Panc1 (cell line): ENCODE data around the gene DFFA. TPM values are rescaled to one million over a fixed set of nuclear protein-coding genes. Genes with fewer than 3 reads are reported as not detected.

ENCODE experiments used
- ATAC-seq: fragments of 200-7000 bp; cut with Tn5 transposase; 2 replicates; pipeline ENCODE4 v1.9.1; 2020; ENCODE audit warnings: mild to moderate bottlenecking, moderate library complexity
- Bru-seq: library from RNA; stranded (reverse); fragments of 400-500 nt; gene quantifications from one replicate; lab custom pipeline; 2021; lab: Mats Ljungman, UMichigan
- BruChase-seq, 2 experiments: library from RNA; stranded (reverse); fragments of 400-500 nt; gene quantifications; one replicate each; lab custom pipeline; 2021; lab: Mats Ljungman, UMichigan
- BruUV-seq: library from RNA; stranded (reverse); fragments of 400-500 nt; replicated peaks from 2 replicates; lab custom pipeline; 2021; lab: Mats Ljungman, UMichigan
- CTCF ChIA-PET: fragments of 300-600 bp; sonication (Branson Sonifier 250); formaldehyde crosslinking; loops from one replicate; lab custom pipeline; 2022; ENCODE audit warnings: antibody characterized with exemption; lab: Charles Lee
- POLR2A ChIA-PET: fragments of 300-600 bp; sonication (Branson Sonifier 250); formaldehyde crosslinking; loops from one replicate; lab custom pipeline; 2022; ENCODE audit warnings: antibody characterized with exemption; lab: Charles Lee
- DNase-seq: peaks from one replicate; pipeline ENCODE4 v3.0.0-alpha.2; 2010; ENCODE audit warnings: low read depth, low spot score
- H3K27ac ChIP-seq: 2 replicates; pipeline ENCODE4 v1.5.1; 2011; ENCODE audit warnings: mild to moderate bottlenecking, low read length, inconsistent platforms
- H3K27me3 ChIP-seq: fragments of 200-500 bp; sonication (Bioruptor generic); 2 replicates; pipeline ENCODE4 v1.6.0; 2014; ENCODE audit warnings: low read length, inconsistent platforms; ENCODE audit not compliant: control insufficient read depth, insufficient read depth
- H3K36me3 ChIP-seq: fragments of 200-500 bp; sonication (Bioruptor generic); 2 replicates; pipeline ENCODE4 v1.5.1; 2014; ENCODE audit warnings: inconsistent platforms, mild to moderate bottlenecking, low read length, moderate library complexity; ENCODE audit not compliant: control insufficient read depth, insufficient read depth
- H3K4me1 ChIP-seq: 2 replicates; pipeline ENCODE4 v1.5.1; 2011; ENCODE audit warnings: inconsistent platforms, mild to moderate bottlenecking, low read length, moderate library complexity; ENCODE audit not compliant: control insufficient read depth, insufficient read depth
- H3K4me3 ChIP-seq, 2 experiments: 2 replicates each; pipeline ENCODE4 v1.5.1; 2011 to 2012; ENCODE audit warnings: low read depth in 2 of 2, low read length in 2 of 2, mild to moderate bottlenecking in 2 of 2, inconsistent platforms in 1 of 2, moderate library complexity in 1 of 2
- H3K9me3 ChIP-seq: fragments of 200-500 bp; sonication (Bioruptor generic); 2 replicates; pipeline ENCODE4 v1.5.1; 2014; ENCODE audit warnings: low read depth, mild to moderate bottlenecking, inconsistent platforms, low read length, moderate library complexity; ENCODE audit not compliant: control insufficient read depth, insufficient read depth
- CTCF ChIP-seq: fragments of 450-650 bp; IDR thresholded peaks from 2 replicates; pipeline ENCODE4 v1.5.1; 2017; ENCODE audit warnings: mild to moderate bottlenecking
- POLR2AphosphoS5 ChIP-seq: IDR thresholded peaks from 2 replicates; pipeline ENCODE4 v1.6.1; 2012; ENCODE audit warnings: mild to moderate bottlenecking, low read depth, low read length, moderate library complexity
- REST ChIP-seq, 2 experiments: IDR thresholded peaks; 2 replicates each; pipeline ENCODE4 v1.6.1; 2011 to 2012; ENCODE audit warnings: low read depth in 2 of 2, control low read depth in 1 of 2, low read length in 1 of 2, mild to moderate bottlenecking in 1 of 2, moderate library complexity in 1 of 2; ENCODE audit not compliant: insufficient read depth in 1 of 2
- SIN3A ChIP-seq: IDR thresholded peaks from 2 replicates; pipeline ENCODE4 v1.6.1; 2012; ENCODE audit warnings: low read depth, mild to moderate bottlenecking, low read length, moderate library complexity, borderline replicate concordance; ENCODE audit not compliant: insufficient read depth
- TCF7L2 ChIP-seq: IDR thresholded peaks from 2 replicates; pipeline ENCODE4 v1.6.1; 2011; ENCODE audit warnings: mild to moderate bottlenecking, low read depth, low read length, inconsistent platforms
- in situ Hi-C: cut with HindIII; loops from 2 replicates; pipeline ENCODE4 v1.10.0; 2016; ENCODE audit warnings: low sequenced_read_pairs, low pct_unique_long_range_greater_than_20kb
- intact Hi-C: fragments of 100-400 bp; cut with micrococcal nuclease; formaldehyde crosslinking; loops from one replicate; pipeline ENCODE4 v1.10.0; 2022; ENCODE audit not compliant: unreplicated experiment
- long read RNA-seq: library from polyadenylated mRNA; unstranded; transcript quantifications from one replicate; pipeline ENCODE4 v2.0.0, GENCODE V29; 2021; ENCODE audit not compliant: unreplicated experiment
- polyA plus RNA-seq: library from polyadenylated mRNA; unstranded; fragments of >200 nt; gene quantifications from one replicate; pipeline ENCODE4 v1.2.1, GENCODE V29; 2012; ENCODE audit warnings: missing spikeins; ENCODE audit not compliant: insufficient read length
- total RNA-seq: library from RNA; stranded (reverse); gene quantifications from one replicate; pipeline ENCODE4 v1.2.1, GENCODE V29; 2021; ENCODE audit not compliant: unreplicated experiment

The DFFA gene
- total RNA-seq (68.1 TPM), Bru-seq, nascent RNA (percentile 84 among the genes with signal in this experiment), BruChase-seq, experiment 1, labeled RNA remaining after a 2-hour chase (percentile 93 among the genes with signal in this experiment), BruChase-seq, experiment 2, labeled RNA remaining after a 6-hour chase (percentile 97 among the genes with signal in this experiment)
- 53.3 TPM for polyA plus RNA-seq
- long read RNA-seq, full-length matches to known transcripts: 90 of 119 reads
- long read RNA-seq, partial matches to known transcripts: 4 of 119 reads
- long read RNA-seq, other reads (novel, unspliced or antisense): 25 of 119 reads

GRCh38 chr1:10472220-10473144 is at the start of gene DFFA:
DFFA (minus strand) TSS chr1:10472529; CDS start chr1:10472458, 71 bp downstream.
- CTCF ChIA-PET: interaction anchor here (0.5 to 1.0 kb wide), 2 partner anchors 42 to 133 kb away, joined by 3 to 4 read pairs; partner anchors contain the start of gene CENPS
- DNase-seq: peak; percentile 95

More at GRCh38 chr1:10472220-10473144, at the start of gene DFFA:
- Histone ChIP-seq H3K4me1 (peaks cover 17% of the 10 kb centered on the region), H3K9me3 (no peaks in the 10 kb centered on the region), H3K4me3 (peak within 1 kb of the TSS; percentile 73 to 86), H3K27ac (peak within 1 kb of the TSS; percentile 83), H3K27me3 (no peaks in the 10 kb centered on the region), H3K36me3 (peaks cover 7% of the 10 kb centered on the region)
- BruUV-seq: no TSS peak
- intact Hi-C loops (no loop called here), in situ Hi-C loops (no loop called here)
- ATAC-seq: peak; percentile 92
- POLR2A ChIA-PET: interaction anchor here (0.6 kb wide), 1 partner anchor 371 kb away, joined by 12 read pairs; no protein-coding TSS in a partner anchor
- TF ChIP-seq CTCF (no peak), REST (IDR thresholded peaks at IDR 0.05; ENCODE audit: insufficient read depth in 1 of 2, low read depth in 2 of 2, low read length in 1 of 2) (no peak), SIN3A (peak; percentile 90), TCF7L2 (peak; percentile 63; the same call in 1 of the 2 replicates), POLR2AphosphoS5 (peak; percentile 90)
